Astrocyte of the spinal cord (primary cell): ENCODE measurements around the gene PRND.

ENCODE experiments used
- DNase-seq: peaks from one replicate; pipeline ENCODE4 v3.0.0; 2011; ENCODE audit warnings: low read depth, low spot score
- H3K4me3 ChIP-seq: 2 replicates; pipeline ENCODE4 v1.5.1; 2011; ENCODE audit warnings: low read depth, mild to moderate bottlenecking, low read length, moderate library complexity
- in situ Hi-C: cut with HindIII; loops from 2 replicates; pipeline ENCODE4 v1.10.0; 2017; ENCODE audit warnings: low sequenced_read_pairs
- TF ChIP-seq, protein P1 (sequence below): IDR thresholded peaks from 2 replicates; pipeline ENCODE4 v1.5.1; 2012; ENCODE audit warnings: low read depth, mild to moderate bottlenecking, low read length, inconsistent platforms

The PRND gene

GRCh38 chr20:4728120-4728760 lies 6.5 kb downstream of the PRND start:
- H3K4me3 ChIP-seq = no peak overlapping the region
- in situ Hi-C loops = no loop called here
- TF ChIP-seq, protein P1, sequence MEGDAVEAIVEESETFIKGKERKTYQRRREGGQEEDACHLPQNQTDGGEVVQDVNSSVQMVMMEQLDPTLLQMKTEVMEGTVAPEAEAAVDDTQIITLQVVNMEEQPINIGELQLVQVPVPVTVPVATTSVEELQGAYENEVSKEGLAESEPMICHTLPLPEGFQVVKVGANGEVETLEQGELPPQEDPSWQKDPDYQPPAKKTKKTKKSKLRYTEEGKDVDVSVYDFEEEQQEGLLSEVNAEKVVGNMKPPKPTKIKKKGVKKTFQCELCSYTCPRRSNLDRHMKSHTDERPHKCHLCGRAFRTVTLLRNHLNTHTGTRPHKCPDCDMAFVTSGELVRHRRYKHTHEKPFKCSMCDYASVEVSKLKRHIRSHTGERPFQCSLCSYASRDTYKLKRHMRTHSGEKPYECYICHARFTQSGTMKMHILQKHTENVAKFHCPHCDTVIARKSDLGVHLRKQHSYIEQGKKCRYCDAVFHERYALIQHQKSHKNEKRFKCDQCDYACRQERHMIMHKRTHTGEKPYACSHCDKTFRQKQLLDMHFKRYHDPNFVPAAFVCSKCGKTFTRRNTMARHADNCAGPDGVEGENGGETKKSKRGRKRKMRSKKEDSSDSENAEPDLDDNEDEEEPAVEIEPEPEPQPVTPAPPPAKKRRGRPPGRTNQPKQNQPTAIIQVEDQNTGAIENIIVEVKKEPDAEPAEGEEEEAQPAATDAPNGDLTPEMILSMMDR = no peak
- no peak for DNase-seq

- DNase-seq = no peak
- H3K4me3 ChIP-seq = no peak overlapping the region
- TF ChIP-seq, protein P1 = no peak
- in situ Hi-C loops = no loop called here
These were observed 7.6 kb downstream of the PRND start for GRCh38 chr20:4729265-4729664.

GRCh38 chr20:4730780-4731179 lies 9.1 kb downstream of the PRND start:
- no peak overlapping the region for H3K4me3 ChIP-seq
- in situ Hi-C loops = no loop called here
- TF ChIP-seq, protein P1 = no peak
- no peak for DNase-seq

DNA sequence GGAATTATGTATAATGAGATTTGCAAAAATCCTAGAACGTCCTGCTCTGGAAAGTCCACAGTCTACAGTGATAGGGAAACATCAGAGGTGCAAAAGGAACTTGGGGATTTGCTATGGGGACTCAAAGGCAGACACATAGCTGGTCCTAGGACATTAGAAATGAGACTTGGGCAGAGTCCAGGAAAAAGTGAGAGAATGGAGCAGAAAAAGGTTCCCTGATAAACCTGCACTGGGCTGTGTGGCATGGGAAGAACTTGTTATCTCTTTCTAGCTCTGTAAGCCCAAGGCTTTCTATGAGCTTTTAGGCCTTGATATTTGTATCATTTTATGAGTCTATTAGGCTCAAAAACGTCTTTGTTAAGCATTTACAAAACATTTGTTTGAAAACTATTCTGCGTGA lies 15.2 kb downstream of the PRND start:
- no peak overlapping the region for H3K4me3 ChIP-seq
- TF ChIP-seq, protein P1 = no peak
- in situ Hi-C loops = no loop called here
- no peak for DNase-seq

- no peak for DNase-seq
- H3K4me3 ChIP-seq = no peak overlapping the region
- in situ Hi-C loops = no loop called here
- TF ChIP-seq, protein P1 = no peak
These were observed 16.3 kb downstream of the PRND start for GRCh38 chr20:4737857-4738627.

DNA sequence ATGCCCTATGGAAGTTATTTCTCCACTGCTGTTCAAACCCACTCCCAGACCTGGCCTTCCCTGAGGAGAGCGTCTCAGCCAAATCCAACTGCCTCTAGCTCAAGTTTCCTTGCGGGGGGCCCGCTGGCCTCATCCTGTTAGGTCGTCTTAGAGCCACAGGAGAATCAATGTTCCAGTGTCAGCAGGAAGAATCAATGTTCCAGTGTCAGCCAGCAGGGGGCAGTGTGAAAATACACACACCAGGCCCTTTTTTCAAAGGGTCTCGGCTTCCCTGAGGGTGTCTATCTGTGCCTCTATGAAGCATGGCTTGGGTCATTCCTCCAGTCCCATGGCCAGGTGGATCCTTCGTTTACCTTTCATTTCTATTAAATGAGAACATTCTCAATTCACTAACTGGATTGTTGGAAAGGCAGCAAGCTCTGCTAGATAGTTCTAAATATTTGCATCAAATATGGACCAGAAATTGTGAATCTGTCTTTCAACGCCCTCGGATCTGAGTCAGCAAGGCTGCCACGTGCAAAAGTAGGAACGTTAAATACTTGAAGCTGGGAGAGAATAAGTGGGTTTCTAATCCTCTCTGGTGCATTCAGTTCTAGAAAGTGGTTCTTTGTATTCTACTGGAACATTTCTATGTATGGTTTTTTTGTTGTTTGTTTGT lies 19.2 kb downstream of the PRND start:
- TF ChIP-seq, protein P1 = peak; percentile 79
- peak; percentile 26 for DNase-seq
- H3K4me3 ChIP-seq = no peak overlapping the region
- in situ Hi-C loops = no loop called here
